GM19099 (cell line): ENCODE measurements around the gene SOBP.

ENCODE experiments used
- POLR2A ChIP-seq: IDR thresholded peaks from 3 replicates; pipeline ENCODE4 v1.6.1; 2011; ENCODE audit warnings: low read depth; ENCODE audit not compliant: insufficient read length; ENCODE audit errors: extremely low read depth

SOBP gene

DNA sequence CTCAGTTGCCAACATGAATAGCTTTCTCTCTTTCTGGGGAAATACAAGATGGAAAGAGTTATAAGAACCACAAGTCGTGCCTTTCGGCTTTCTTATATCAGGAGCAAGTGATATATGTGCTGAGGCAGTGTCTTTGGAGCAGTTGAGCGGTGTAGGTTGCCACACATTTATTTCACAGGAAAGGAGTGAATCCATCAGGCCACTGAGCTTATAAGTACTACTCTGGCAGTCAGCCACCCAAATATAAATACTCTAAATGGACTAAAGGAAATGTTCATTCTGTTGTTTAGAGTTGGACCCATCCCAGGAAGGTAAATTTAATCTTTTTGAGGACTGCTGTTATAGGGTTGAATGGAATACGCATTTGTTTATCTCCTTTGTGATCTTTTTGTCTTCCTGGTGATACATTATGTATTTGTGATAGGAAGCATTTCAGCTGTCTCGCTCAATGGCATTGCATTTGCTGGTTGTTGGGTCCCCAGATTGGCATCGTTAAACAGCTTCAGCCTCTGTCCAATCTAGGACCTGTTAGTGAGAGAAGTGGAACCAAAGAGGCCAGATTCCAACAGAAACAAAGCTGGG lies 139.7 kb downstream of the SOBP start:
- no peak for TF ChIP-seq POLR2A

DNA sequence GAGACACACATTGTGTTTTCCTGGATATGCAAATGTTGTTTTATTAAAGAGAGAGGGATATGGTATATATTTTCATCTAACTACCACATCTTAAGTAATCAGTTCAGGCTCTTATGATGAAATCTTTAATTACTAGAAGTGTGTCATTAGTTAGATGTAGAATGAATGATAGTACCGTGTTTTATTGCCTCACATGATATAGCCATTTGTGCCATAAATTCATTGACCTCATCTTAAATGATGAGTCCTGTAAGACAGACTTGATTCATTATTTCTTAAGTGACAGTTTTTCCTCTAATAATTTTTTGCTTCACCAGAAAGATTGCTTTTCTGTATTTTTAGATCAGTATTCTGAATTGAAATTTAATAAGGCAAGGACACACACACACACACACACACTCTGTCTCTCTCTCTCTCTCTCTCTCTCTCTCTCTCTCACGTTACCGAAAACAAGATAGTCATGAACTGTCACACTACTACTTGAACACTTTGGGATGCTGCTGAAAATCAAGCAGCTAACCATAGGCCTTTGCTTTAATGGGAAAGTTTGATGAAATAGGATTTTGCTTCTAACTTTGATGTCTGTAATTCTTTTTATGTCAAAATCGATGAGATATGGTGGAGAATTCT lies 140.5 kb downstream of the SOBP start:
- TF ChIP-seq POLR2A = no peak

DNA sequence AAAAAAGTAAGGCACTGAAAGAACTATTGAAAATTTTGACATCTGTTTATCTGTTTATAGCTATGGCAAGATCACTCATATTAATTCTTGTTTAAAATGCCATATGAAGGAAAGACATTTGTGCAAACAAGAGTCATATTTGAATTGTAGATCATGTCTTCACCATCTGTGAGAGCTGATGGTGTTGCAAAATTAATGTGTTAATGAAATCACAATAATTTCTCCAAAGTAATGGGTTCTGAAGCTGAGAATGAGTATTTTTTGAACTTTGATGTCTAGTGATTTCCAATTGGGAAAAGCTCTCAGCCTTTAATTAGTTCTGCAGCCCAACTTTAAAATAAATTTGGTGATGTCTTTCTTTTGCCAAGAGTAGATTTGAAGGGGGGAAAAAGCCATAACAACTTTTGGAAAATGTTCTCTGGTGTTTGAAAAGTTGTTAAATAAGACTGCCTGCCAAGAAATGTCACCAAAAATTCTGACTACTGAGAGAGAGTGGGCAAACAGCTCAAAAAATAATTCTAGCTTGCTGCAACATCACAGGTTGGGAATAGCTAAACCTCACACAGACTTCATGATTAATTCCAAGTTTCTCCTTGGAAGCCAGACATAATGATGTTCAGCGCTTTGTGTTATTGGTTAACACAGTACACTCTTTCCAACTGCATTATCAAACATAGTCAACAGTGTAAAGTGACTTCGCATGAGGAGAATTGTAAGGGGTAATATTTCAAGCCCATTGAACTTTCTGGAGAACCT lies 142.6 kb downstream of the SOBP start:
- TF ChIP-seq POLR2A = no peak

DNA sequence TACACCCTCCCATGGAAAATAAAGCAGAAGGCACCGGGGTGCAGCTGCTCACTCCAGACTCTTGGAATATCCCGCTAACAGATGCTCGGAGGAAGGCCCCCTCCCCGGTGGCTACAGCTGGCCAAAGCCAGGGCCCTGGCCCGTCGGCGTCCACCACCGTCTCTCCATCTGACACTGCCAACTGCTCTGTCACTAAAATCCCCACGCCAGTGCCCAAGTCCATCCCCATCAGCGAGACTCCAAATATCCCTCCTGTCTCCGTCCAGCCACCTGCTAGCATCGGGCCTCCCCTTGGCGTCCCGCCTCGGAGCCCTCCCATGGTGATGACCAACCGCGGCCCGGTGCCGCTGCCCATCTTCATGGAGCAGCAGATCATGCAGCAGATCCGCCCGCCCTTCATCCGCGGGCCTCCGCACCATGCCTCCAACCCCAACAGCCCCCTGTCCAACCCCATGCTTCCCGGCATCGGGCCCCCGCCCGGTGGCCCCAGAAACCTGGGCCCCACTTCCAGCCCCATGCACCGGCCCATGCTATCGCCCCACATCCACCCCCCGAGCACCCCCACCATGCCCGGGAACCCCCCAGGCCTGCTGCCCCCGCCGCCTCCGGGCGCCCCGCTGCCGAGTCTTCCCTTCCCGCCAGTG lies 143.9 kb downstream of the SOBP start:
- TF ChIP-seq POLR2A = no peak

DNA sequence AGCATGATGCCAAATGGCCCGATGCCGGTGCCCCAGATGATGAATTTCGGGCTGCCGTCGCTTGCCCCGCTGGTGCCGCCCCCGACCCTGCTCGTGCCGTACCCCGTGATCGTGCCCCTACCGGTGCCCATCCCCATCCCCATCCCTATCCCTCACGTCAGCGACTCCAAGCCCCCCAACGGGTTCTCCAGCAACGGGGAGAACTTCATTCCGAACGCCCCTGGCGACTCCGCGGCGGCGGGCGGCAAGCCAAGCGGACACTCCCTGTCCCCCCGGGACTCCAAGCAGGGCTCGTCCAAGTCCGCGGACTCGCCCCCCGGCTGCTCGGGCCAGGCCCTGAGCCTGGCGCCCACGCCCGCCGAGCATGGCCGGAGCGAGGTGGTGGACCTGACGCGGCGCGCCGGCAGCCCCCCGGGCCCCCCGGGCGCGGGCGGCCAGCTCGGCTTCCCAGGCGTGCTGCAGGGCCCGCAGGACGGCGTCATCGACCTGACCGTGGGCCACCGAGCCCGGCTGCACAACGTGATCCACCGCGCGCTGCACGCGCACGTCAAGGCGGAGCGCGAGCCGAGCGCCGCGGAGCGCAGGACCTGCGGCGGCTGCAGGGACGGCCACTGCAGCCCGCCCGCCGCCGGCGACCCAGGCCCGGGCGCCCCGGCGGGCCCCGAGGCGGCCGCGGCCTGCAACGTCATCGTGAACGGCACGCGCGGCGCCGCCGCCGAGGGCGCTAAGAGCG lies 144.6 kb downstream of the SOBP start:
- TF ChIP-seq POLR2A = no peak

DNA sequence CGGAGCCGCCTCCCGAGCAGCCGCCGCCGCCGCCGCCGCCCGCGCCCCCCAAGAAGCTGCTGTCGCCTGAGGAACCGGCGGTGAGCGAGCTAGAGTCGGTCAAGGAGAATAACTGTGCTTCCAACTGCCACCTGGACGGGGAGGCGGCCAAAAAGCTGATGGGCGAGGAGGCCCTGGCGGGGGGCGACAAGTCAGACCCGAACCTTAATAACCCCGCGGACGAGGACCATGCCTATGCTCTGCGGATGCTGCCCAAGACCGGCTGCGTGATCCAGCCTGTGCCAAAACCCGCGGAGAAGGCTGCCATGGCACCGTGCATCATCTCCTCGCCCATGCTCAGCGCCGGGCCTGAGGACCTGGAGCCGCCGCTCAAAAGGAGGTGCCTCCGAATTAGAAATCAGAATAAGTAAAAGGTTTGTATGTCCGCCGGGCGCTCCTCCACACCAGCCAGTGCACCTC lies 145.2 kb downstream of the SOBP start:
- TF ChIP-seq POLR2A = no peak

DNA sequence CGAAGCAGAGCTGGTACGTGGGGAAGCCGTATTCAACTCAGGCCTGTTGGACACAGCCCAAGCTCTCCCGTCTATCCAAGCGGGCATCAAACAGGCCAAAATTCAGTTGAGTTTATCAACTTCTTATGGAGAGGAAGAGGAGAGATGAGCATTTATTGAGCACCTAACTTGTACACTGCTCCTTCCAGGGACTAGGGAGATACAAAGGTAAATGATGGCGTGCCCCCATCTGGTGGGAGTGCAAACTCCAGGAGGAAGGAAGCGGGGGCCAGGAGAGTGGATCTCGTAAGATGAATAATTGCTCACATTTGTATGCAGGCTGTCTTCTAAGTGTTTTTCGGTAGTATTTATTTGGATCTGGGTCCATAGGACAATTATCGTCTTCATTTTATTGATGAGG lies 146.6 kb downstream of the SOBP start:
- TF ChIP-seq POLR2A = no peak

DNA sequence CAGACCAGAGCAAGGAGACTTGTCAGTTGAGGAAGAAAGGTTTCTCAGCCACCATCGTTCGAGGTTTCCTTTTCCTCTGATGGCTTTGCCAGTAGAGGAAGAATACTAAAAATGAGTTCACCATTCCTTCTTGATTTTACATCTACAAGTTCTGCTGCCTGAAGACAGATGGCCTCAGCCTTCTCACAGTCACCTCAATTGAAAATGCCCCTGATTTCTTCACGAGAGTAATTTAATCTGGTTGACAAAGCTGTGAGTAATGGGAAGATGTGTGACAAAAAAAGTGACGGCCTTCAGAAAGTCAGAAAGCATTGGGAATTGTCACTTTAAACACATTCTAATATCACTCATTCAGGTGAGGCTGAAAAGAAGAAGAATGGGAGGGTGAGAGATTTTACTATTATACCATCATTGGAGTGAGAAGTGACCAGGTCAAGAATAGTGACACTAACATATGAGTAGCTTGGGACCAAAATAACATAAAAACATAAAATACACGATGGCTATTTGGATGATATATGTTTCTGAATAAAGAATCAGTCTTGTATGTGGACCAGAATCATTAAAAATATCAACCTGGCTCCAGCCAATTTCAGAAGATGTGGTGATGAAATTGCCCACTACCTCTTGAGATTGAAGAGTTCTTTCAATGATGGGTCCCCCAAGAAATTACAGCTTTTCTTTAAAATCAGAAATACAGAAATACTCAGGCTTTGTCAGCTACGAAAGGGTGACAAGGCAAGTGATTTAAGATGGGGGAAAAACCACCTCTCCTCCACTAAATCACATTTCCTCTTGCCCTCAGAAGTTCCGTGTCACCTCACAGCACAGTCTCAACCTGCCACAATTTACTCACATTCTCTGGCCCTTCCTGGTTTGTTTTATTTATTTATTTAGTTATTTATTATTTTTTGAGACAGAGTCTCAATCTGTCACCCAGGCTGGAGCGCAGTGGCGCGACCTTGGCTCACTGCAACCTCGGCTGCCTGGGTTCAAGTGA lies 147.7 kb downstream of the SOBP start:
- no peak for TF ChIP-seq POLR2A

DNA sequence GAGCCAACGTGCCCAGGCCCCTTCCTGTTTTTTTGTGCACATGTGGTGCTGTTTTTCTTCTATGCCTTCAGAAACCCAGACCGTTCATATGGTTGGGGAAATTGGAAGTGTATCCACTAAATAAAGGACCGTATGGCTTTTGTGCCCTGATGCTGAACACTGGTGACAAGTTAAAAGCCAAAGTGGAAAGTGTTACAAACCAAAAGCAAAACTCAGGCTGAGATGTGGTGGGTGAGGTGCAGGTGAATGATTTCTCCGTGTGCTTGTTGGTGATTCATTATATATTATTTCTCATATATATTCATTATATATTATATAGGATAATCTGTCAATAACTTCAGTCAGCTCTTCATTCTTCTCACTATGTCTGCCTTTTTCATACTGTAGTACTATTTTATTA lies 148.6 kb downstream of the SOBP start:
- no peak for TF ChIP-seq POLR2A

DNA sequence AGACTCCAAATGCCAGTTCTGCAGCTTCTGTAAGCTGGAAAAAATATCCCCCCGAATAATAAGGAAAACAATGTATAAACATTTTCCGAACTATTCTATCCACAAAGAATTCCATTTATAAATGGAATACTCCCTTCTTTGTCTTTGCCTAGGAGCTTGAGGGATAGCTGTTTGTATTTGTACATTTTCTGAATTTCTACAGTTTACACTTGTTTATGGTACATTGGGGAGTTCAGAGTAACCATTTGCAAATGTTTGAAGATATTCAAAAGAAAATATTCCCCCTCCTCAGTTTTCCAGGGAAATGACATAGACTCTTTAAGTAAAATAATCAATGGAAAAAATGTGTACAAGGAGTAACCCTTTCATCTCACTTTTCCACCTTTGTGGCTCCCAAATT lies 149.6 kb downstream of the SOBP start:
- TF ChIP-seq POLR2A = no peak

DNA sequence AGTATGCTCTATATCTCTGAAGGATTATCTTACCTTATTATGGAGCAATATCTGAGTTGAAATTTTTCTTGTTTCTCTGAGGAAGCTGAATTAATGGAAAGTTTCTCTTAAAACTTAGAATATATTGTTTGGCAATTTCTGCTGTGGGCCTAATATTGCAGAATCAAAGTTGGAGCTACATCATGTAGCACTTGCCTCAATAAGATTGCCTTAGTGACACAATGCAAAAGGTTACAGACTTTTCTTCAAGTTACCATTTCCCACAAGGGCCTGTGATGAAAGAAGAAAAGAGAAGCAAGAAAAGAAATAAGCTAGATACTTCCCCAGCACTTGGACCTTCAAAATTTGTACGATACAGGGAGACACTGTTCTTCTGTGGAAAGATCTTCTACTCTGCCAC lies 151.2 kb downstream of the SOBP start:
- no peak for TF ChIP-seq POLR2A

DNA sequence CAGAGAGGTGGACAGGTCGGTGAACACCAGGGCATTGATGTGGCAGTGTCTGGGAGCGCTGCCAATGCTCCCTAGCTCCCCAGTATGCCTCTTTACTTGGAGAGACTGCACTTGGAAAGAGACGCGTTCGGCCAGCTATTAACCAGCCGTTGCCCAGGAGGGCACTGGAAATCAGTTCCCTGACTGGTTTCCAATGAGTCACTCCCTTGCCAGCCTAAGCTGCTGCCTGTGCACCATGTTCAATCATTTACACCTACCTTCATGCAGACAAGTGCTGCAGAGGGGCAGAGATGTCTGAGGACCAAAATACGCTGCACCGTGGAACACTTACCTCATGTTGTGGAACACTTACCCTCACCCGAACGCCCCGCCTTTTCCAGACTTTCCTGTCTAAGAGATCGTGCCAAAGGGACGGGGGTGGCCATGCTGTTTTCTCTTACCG lies 151.6 kb downstream of the SOBP start:
- no peak for TF ChIP-seq POLR2A

DNA sequence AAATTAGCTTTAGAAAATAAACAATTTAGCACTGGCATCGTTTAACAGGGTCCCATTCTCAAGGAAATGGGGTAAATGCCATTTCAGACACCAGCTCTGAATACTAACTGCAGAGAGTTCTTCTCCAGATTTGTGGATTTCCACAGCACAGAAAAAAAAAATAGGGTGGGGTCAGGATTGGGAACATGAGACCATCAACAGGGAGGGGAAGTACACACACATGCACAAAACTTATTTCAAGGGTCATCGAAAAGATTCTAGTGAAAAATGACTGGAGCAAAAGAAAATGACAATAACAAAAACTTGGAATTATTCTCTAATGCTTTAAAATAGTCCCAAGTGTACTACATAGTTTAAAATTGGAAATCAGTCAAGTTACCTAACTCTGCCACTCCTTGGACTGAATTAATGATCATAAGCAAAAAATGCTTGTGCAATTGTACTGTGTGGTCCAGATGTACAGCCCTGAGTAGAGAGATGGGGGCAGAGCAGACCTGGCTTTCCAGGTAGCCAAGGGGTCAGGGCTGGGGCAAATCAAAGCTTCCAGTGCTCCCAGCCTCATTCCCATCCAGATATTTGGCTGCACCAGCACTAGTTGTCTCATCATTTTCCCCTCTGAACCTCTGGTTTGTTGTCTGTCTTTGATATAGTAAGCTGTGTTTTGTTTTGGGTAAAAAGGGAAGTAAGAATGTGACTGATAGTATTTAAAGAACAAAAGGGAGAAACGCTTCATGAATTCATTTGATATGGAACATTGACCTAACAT lies 152.4 kb downstream of the SOBP start:
- no peak for TF ChIP-seq POLR2A
